Panc1 (cell line): ENCODE measurements around the gene CDKN2AIP. TPM values are rescaled to one million over a fixed set of nuclear protein-coding genes. Genes with fewer than 3 reads are reported as not detected.

ENCODE experiments used
- ATAC-seq: fragments of 200-7000 bp; cut with Tn5 transposase; 2 replicates; pipeline ENCODE4 v1.9.1; 2020; ENCODE audit warnings: mild to moderate bottlenecking, moderate library complexity
- BruUV-seq: library from RNA; stranded (reverse); fragments of 400-500 nt; replicated peaks from 2 replicates; lab custom pipeline; 2021; lab: Mats Ljungman, UMichigan
- CTCF ChIA-PET: fragments of 300-600 bp; sonication (Branson Sonifier 250); formaldehyde crosslinking; loops from one replicate; lab custom pipeline; 2022; ENCODE audit warnings: antibody characterized with exemption; lab: Charles Lee
- POLR2A ChIA-PET: fragments of 300-600 bp; sonication (Branson Sonifier 250); formaldehyde crosslinking; loops from one replicate; lab custom pipeline; 2022; ENCODE audit warnings: antibody characterized with exemption; lab: Charles Lee
- DNase-seq: peaks from one replicate; pipeline ENCODE4 v3.0.0-alpha.2; 2010; ENCODE audit warnings: low read depth, low spot score
- H3K27ac ChIP-seq: 2 replicates; pipeline ENCODE4 v1.5.1; 2011; ENCODE audit warnings: mild to moderate bottlenecking, low read length, inconsistent platforms
- H3K27me3 ChIP-seq: fragments of 200-500 bp; sonication (Bioruptor generic); 2 replicates; pipeline ENCODE4 v1.6.0; 2014; ENCODE audit warnings: low read length, inconsistent platforms; ENCODE audit not compliant: control insufficient read depth, insufficient read depth
- H3K36me3 ChIP-seq: fragments of 200-500 bp; sonication (Bioruptor generic); 2 replicates; pipeline ENCODE4 v1.5.1; 2014; ENCODE audit warnings: inconsistent platforms, mild to moderate bottlenecking, low read length, moderate library complexity; ENCODE audit not compliant: control insufficient read depth, insufficient read depth
- H3K4me1 ChIP-seq: 2 replicates; pipeline ENCODE4 v1.5.1; 2011; ENCODE audit warnings: inconsistent platforms, mild to moderate bottlenecking, low read length, moderate library complexity; ENCODE audit not compliant: control insufficient read depth, insufficient read depth
- H3K4me3 ChIP-seq, 2 experiments: 2 replicates each; pipeline ENCODE4 v1.5.1; 2011 to 2012; ENCODE audit warnings: low read depth in 2 of 2, low read length in 2 of 2, mild to moderate bottlenecking in 2 of 2, inconsistent platforms in 1 of 2, moderate library complexity in 1 of 2
- H3K9me3 ChIP-seq: fragments of 200-500 bp; sonication (Bioruptor generic); 2 replicates; pipeline ENCODE4 v1.5.1; 2014; ENCODE audit warnings: low read depth, mild to moderate bottlenecking, inconsistent platforms, low read length, moderate library complexity; ENCODE audit not compliant: control insufficient read depth, insufficient read depth
- in situ Hi-C: cut with HindIII; loops from 2 replicates; pipeline ENCODE4 v1.10.0; 2016; ENCODE audit warnings: low sequenced_read_pairs, low pct_unique_long_range_greater_than_20kb
- intact Hi-C: fragments of 100-400 bp; cut with micrococcal nuclease; formaldehyde crosslinking; loops from one replicate; pipeline ENCODE4 v1.10.0; 2022; ENCODE audit not compliant: unreplicated experiment
- total RNA-seq: library from RNA; stranded (reverse); gene quantifications from one replicate; pipeline ENCODE4 v1.2.1, GENCODE V29; 2021; ENCODE audit not compliant: unreplicated experiment
- TF ChIP-seq, protein P1 (sequence below): fragments of 450-650 bp; IDR thresholded peaks from 2 replicates; pipeline ENCODE4 v1.5.1; 2017; ENCODE audit warnings: mild to moderate bottlenecking
- TF ChIP-seq, protein P2 (sequence below), 2 experiments: IDR thresholded peaks; 2 replicates each; pipeline ENCODE4 v1.6.1; 2011 to 2012; ENCODE audit warnings: low read depth in 2 of 2, control low read depth in 1 of 2, low read length in 1 of 2, mild to moderate bottlenecking in 1 of 2, moderate library complexity in 1 of 2; ENCODE audit not compliant: insufficient read depth in 1 of 2

Gene CDKN2AIP
- total RNA-seq, 1 experiment from 2014 or later = 21.1 TPM

DNA sequence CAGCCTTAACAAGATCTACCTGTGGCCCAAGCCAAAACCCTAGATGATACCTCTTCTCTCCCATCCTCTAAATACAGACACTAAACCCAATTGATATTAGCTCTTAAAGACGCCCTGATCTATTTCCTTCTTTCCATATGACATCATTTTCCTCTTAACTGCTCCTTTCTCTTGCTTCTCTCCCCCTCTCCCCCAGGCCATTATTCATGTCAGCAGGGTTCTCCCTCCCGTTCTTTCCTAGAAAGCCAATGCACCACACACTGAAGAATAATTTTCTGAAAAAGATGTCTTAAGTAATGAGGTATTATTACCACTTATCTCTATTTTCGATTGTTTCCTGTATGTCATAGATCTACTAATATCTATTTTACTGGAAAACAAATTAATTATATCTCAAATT is 50.7 kb downstream of the CDKN2AIP start:
- Histone ChIP-seq H3K27me3 (no peaks in the 10 kb centered on the region), H3K27ac (no peak overlapping the region), H3K4me1 (no peaks in the 10 kb centered on the region), H3K36me3 (no peaks in the 10 kb centered on the region), H3K4me3 (no peak overlapping the region), H3K9me3 (no peaks in the 10 kb centered on the region)
- ChIA-PET POLR2A (no interaction called here), CTCF (no interaction called here)
- intact Hi-C loops = no loop called here
- ATAC-seq (no peak), DNase-seq (no peak)
- in situ Hi-C loops = no loop called here
- BruUV-seq = no TSS peak
- TF ChIP-seq, protein P1, sequence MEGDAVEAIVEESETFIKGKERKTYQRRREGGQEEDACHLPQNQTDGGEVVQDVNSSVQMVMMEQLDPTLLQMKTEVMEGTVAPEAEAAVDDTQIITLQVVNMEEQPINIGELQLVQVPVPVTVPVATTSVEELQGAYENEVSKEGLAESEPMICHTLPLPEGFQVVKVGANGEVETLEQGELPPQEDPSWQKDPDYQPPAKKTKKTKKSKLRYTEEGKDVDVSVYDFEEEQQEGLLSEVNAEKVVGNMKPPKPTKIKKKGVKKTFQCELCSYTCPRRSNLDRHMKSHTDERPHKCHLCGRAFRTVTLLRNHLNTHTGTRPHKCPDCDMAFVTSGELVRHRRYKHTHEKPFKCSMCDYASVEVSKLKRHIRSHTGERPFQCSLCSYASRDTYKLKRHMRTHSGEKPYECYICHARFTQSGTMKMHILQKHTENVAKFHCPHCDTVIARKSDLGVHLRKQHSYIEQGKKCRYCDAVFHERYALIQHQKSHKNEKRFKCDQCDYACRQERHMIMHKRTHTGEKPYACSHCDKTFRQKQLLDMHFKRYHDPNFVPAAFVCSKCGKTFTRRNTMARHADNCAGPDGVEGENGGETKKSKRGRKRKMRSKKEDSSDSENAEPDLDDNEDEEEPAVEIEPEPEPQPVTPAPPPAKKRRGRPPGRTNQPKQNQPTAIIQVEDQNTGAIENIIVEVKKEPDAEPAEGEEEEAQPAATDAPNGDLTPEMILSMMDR = no peak
- TF ChIP-seq, protein P2, sequence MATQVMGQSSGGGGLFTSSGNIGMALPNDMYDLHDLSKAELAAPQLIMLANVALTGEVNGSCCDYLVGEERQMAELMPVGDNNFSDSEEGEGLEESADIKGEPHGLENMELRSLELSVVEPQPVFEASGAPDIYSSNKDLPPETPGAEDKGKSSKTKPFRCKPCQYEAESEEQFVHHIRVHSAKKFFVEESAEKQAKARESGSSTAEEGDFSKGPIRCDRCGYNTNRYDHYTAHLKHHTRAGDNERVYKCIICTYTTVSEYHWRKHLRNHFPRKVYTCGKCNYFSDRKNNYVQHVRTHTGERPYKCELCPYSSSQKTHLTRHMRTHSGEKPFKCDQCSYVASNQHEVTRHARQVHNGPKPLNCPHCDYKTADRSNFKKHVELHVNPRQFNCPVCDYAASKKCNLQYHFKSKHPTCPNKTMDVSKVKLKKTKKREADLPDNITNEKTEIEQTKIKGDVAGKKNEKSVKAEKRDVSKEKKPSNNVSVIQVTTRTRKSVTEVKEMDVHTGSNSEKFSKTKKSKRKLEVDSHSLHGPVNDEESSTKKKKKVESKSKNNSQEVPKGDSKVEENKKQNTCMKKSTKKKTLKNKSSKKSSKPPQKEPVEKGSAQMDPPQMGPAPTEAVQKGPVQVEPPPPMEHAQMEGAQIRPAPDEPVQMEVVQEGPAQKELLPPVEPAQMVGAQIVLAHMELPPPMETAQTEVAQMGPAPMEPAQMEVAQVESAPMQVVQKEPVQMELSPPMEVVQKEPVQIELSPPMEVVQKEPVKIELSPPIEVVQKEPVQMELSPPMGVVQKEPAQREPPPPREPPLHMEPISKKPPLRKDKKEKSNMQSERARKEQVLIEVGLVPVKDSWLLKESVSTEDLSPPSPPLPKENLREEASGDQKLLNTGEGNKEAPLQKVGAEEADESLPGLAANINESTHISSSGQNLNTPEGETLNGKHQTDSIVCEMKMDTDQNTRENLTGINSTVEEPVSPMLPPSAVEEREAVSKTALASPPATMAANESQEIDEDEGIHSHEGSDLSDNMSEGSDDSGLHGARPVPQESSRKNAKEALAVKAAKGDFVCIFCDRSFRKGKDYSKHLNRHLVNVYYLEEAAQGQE (IDR thresholded peaks at IDR 0.05; ENCODE audit: insufficient read depth in 1 of 2, low read depth in 2 of 2, low read length in 1 of 2) = no peak

Other genes starting within 250 kb of the CDKN2AIP start
- not detected for gene CLDN22, start 124.4 kb upstream of the CDKN2AIP start, total RNA-seq
- gene CLDN24, start 122.2 kb upstream of the CDKN2AIP start, total RNA-seq = not detected
- 11.8 TPM for gene ING2, start 60.4 kb downstream of the CDKN2AIP start, total RNA-seq
- 27.4 TPM for gene RWDD4, start 214.5 kb downstream of the CDKN2AIP start, total RNA-seq
- 21.1 TPM for gene TRAPPC11, start 214.7 kb downstream of the CDKN2AIP start, total RNA-seq